Activated T-cell treated with anti-CD3 and anti-CD28 coated beads for 1 hour (primary cell): ENCODE measurements around the gene PRKD1.
"Not testable (repeated sequence)": the region's sequence is repeated elsewhere in the genome, so short reads cannot be mapped to it uniquely, and the experiment has no call there.

Experiments
- DNase-seq: peaks from one replicate; pipeline ENCODE4 v3.0.0-alpha.2; 2020; ENCODE audit warnings: low read depth

PRKD1 gene

DNA sequence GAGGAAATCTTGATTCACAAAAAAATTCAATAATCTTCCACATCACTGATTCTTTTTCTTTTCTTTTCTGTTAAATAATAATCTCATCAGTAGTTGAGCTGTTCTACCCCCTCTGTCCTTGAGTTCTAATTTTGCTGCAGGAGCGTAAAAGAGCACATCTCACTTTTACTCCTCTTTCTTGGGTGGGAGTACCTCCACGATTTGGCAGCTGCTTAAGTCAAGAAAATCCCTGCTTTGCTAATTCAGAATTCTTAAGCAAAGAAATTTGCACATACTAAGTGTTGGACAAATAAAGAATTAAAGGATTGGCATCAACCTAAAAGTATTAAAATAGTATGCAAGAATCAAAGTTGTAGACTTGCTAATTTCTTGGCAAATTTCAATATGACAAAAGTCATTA is 128.8 kb downstream of the PRKD1 start:
- no peak for DNase-seq

DNA sequence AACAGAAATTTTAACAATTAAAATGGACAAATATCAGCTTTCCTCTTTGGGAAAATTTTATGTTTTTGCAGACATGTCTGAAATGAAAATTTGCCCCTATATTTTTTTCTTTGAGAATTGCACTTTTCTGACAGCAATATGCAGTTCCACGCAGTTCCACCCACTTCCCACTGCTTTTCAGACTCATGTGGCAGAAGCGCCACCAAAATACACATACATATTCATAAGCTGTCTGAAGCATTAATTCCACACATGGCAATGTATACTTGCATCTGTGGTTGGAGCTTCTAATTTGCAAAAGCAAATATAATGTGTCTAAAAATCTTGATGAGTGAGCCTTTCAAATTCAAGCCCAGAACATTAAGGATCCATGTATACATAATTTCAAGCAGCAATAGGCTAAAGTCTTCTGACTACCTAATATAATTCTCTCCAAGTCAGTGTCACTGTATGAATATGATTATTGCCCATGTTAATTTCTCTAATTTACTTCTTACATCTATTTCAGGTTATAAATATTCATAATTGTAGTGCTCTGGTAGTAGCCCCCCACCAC is 129.5 kb downstream of the PRKD1 start:
- DNase-seq = no peak

DNA sequence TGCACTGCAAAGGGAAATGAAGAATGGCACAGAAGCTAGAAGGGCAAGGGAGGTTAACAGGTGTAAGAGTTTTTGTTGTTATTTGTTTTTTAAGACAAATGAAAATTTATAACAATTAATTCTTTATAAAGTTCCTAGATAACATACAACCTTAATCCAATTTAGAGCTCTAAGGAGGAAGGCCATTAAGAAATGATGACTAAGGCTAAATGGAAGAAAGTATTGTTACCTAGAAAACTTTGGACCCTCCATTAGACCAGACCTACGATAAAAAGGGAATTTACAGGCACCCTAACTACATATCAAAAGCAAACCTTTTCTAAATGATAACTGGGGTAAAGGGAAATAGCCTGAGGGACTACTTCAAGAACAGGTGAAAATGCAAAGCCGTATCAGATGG is 130.8 kb downstream of the PRKD1 start:
- no peak for DNase-seq

DNA sequence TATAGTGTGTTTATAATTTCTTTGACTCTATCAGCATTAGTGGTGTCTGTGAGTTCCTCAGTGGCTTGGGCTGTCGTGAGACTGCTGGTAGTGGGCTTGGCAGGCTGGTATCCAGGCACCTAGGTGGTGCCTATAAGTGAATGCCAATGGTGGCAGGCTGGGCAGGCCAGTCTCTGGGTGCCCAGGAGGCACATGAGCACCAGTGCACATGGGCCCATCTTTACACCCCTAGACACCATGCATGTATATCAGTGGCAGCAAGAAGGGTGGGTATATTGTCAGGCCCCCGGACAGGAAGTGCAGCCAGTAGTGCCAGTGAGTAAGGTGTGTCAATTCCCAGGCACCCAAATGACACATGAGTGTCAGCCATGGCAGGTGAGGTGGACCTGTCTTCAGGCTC is 138.2 kb downstream of the PRKD1 start:
- DNase-seq = no peak

DNA sequence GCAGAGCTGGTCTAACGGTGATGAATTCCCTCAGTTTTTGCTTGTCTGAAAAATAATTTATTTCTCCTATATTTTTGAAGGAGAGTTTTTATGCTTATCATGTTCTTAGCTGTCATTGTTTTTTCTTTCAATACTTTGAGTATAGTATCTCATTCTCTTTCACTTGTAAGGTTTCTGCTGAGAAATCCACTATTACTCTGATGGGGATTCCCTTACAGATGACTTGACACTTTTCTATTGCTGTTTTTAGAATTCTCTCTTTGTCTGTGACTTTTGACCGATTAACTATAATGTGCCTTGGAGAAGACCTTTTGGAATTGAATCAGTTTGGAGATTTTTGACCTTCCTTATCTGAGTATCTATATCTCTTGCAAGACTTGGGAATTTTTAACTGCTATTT is 139.6 kb downstream of the PRKD1 start:
- DNase-seq = no peak

DNA sequence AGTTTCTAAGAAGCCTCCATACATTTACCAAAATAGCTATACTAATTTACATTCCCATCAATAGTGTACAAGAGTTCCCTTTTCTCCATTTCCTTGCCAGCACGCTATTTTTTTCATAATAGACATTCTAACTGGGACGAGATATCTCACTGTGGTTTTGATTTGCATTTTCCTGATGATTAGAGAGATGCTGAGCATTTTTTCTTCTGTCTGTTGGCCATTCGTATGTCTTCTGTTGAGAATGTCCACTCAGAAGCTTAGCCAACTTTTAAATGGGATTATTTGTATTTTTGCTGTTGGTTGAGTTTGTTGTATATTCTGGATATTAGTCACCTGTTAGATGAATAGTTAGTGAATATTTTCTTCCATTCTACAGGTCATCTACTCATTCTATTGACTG is 144.1 kb downstream of the PRKD1 start:
- DNase-seq = no peak

DNA sequence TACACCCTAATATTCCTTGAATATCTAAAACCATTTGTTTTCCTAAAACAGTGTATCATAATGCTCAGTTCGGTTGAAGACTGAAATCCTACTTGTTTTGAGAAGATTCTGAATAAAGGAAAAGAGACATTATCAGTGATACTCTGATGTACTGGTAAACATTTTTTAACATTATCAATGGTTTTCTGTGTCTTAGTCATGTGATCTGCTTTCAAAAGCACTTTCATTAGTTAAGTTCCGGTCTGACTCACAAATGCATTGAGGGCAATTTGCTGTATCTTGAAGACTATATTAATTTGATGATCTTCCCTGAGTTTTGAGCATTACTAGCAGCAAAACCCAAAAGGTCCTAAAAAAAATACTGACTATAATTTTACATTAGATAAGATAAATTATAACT is 145.6 kb downstream of the PRKD1 start:
- no peak for DNase-seq

DNA sequence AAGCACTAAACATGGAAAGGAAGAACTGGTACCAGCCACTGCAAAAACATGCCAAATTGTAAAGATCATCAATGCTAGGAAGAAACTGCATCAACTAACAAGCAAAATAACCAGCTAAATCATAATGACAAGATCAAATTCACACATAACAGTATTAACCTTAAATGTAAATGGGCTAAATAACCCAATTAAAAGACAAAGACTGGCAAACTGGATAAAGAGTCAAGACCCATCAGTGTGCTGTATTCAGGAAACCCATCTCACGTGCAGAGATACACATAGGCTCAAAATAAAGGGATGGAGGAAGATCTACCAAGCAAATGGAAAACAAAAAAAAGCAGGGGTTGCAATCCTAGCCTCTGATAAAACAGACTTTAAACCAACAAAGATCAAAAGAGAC is 150.5 kb downstream of the PRKD1 start:
- DNase-seq = not testable (repeated sequence)

DNA sequence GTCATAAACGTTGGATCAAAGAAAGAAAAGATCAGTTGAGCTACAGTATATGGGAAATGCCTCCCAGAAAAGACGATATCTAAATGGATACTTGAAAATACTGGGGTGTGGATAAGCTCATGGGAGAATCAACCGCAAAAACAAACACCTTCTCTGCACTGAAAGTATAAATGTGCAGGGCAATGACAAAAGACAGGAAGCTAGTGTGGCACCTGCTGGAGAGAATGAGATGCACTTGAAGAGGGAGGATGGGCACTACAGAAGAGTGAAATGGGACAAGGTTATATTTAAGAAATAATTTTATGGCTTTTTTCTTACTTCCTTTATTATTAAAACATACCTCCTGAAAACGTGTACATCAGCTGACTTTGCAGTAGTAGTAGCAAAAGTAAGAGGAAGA is 153.7 kb downstream of the PRKD1 start:
- no peak for DNase-seq

DNA sequence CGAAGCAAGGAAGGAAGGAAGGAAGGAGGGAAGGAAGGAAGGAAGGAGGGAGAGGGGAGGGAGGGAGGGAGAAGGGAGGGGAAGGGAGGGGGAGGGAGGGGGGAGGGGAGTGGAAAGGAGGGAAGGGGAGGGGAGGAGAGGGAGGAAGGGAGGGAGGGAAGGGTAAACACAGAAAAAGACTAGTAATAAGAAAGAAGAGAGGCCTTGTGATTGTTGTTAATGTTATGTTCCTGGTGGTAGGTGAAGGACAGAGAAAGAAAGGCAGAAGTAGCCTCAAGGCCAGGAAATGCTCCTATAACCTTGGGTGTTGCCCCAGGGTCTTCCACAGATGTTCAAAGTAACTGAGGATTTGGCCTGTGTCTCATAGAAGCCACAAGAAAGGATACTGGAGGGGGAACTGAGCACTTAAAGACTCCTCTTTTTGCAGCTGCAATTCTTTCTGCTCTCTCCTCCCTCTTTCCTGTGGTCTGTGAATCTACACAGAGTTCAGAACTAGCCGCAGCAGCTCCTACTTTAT is 164.2 kb downstream of the PRKD1 start:
- no peak for DNase-seq

DNA sequence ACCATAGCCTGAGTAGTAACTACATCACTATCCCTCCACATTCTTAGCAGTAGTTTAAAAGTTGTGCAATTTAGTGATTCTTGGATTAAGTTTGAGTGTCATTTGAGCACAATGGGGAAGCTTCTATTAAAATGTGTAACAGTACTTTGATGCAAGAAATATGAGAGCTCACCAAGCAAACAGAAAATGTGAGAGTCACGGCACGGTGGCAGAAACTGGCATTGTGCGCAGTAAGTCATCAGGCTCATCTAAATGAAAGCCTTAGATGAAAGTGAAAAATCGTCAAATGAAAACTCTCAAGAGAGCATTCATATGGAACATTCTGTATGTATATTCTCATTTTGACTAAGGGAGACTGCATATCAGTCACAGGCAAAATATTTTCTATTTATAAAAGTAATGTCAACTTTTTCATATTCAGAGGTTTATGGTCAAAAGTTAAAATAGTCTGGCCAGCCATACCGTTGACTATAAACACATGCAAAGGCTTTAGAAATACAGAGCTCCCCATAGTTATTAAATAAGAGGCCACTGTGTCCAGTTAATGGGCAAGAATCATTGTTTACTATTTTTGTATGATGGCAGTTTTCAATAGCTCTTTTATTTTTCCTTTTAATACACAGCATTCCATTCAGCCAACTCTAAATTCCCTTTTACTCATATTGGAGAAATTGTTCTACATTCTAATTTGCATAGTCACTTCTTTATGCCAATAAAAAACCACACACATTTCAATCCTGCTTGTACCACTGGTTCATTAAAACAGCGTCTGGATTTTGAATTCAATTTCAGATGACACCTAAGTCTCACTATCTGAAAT is 167.9 kb downstream of the PRKD1 start:
- no peak for DNase-seq

DNA sequence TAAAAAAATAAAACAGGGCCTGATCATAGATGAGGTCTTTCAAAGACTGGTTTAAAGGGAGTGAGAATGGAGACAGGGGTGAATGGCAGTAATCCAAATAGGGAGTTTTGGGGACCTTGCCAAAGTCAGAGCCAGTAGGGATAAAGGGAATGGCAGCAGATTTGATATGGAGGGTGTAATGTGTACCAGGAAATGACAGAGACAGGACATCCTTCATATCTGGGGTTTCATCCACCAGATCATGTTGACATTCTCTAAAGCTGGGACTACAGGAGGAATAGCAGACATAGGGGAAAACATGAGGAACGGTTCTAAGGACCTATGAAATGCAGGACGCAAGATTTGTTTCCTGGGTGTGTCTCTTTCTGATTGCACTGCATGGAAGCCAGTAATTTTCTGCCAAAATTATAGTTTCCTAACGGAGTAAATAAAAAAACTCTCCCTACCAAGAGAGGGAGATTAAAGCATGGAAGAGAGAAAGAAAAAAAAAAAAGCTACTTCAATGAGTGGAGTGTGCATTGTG is 169.9 kb downstream of the PRKD1 start:
- DNase-seq = no peak

DNA sequence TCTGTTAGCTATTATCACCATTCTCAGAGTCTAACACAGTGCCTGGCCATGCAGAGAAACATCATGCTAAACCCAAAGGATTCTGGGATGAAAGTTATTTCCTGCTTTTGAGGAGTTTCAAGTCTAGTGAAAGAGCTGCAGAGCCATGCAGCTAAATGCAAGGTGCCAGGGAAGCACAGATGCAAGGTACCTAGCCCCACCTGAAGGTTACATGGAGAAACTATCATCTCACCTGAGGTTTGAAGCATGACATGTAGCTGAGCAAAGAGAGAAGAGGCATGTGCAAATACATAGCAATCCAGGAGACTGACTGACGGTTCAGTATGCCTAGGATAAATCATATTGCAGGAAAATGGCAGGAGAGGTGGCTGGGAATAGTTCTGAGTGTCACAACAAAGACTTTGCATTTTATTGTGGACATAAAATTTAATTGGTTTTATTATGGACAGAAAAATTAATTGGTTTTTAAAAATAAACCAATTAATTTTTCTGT is 170.4 kb downstream of the PRKD1 start:
- DNase-seq = no peak

DNA sequence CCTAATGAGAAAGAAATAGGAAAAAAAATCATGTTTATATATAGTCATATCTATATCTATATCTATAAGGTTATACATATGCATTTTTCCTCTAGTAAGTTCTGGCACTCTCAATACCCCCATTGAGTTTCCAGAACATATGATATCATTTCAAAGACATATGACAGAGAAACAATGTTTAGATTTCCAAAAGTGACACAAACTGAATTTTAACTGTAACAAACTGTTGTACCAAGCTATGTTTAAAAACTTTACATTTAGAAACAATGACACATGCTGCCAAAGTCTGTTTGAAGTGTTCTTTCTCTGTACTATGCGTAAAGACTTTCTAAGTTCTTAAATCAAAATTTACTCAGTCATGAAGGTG is 171.6 kb downstream of the PRKD1 start:
- DNase-seq = no peak

DNA sequence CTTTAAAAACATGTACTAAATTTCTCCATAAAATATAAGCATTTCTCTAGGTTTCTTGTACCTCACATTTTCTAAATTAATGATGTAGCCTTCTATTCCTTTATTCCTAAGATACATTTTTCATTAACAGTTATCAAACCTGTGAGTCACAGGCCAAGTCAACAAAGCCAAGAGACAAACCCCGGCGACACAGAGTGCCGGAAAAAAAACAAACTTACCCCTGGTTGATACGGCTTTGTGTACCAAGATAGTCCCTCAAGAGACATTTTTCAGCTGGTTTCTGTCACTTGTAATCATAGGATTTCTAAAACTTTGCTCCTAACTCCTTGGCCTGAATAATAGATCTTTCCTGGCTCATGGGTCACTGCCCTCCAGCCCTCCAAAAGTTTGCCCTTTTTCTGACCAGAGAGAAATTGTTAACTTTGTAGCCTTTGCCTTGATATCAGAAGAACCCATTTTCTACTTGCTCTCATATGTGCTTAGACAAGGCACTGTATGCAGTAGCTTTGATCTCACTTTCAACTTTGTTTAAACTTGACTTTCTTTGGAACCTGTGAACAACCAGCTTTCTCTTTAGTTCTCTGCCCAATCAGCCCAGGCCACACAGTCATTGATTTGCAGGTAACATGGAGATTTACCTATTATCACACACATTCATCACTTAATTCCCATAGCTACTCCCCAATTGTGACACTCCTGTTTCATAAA is 172.2 kb downstream of the PRKD1 start:
- no peak for DNase-seq

DNA sequence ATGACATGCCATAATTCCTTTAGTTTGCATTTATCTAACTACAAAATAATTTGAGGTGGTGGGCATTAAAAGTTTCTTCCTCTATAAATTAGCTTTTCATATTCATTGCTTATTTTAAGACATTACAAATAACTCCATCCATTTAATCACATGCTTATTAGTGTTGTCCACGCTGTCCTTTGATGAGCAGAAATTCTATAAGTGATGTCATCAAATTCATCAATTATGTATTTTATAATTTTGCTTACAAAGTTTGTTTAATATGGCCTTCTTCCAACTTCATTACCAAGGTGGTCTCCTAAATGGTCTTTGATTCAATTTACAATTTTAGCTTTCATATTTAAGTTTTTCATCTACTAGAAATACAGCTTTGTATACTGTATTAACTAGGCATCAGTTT is 173.5 kb downstream of the PRKD1 start:
- no peak for DNase-seq

DNA sequence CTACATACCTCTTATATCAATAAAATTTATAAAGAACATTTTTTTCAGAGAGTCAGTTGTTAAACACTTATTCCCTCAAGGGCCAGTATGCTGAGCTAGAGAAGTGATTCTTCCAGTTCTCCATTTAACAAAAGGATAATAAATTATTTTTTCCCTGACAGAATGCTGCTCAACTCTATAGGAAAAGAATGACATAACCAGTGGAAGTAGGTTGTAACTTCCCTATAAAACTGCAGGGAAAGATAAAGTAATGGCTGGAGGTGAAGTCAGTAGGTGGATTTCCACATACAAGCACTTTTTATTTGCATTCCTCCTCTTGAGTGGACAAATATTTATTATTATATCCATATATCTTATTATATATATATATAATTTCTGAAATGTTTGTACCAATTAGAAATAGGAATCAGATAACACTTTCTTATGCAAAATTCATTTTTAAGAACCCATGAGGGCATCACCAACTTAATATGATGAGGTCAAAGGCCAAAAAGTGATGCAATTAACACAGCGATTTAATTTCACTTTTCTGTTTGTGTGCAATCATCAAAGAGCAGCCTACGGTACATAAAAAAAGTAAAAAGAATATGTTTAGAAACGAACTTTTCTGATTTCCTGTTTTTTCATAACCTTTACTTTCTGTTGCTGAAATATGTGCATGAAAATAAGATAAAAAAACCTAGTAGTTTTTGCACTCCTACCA is 175.3 kb downstream of the PRKD1 start:
- no peak for DNase-seq

DNA sequence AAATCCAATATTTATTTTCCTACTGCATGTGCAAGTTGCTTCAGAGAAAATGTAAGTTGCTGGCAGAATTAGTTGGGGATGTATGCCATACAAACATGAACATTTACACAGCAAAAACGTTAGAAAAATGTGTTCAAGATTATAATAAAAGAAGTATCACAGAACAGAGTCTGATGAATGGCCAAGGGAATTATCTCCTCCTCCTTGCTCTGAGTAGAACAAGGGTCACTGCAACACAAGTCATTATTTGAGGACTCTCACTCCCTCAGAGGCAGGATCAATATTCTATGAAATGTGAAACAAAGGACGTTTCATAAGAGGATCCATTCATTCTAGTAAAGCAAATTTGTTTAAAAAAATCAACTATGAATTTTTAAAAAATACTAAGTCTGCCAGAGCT is 177.8 kb downstream of the PRKD1 start:
- no peak for DNase-seq

DNA sequence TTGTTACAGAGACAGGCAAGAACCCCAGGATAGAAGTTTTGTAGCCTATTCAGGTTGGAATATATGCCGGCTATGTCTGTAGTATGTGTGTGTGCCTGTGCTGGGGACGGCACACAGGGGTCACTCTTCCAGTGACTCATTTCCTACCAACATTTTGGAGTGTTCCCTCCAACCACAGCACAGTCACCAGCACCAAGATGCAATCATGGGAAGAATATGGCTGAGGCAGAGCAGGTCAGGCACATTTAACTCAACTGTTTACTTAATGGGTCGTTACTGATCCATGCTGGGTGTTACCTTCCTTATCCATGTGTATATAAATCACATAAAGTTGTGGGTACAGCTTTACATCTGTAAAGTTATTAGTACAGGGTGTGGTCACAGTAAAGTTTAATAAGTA is 178.3 kb downstream of the PRKD1 start:
- DNase-seq = no peak

DNA sequence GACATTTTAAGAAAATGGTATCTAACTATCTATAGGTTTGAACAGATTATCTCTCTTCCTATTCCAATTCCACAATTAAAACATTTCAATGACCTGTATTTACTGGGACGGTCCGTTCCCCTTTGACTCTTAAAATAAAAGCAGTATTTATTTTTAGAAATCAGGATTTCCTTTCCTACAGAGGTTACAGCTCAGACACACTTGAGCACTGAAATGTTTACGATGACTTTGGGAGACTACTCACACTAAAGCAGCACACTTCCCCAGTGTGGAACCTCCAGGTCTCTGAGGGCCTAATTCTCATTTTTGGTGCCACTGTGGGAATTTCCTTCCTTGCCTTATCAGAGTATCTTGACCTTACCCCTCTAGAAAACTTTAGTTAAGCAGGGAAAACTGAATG is 181.8 kb downstream of the PRKD1 start:
- DNase-seq = no peak

DNA sequence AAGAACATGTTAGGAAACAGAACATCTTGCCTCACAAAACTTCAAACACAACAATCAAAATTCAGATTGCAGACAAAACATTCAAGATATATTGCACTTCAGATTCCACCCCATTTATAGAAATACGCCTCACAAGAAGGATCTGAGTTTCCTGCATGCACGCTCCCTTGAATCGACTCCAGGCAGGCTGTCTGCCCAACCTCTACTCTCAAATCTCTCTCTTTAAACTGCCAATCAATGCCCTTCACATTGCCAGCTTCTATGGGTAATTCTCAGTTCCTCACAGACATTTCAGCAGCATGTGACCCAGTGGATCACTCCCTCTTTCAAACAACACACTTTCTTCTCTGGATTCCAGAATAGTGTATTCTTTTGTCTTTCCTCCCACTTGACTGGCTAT is 184.1 kb downstream of the PRKD1 start:
- DNase-seq = no peak

DNA sequence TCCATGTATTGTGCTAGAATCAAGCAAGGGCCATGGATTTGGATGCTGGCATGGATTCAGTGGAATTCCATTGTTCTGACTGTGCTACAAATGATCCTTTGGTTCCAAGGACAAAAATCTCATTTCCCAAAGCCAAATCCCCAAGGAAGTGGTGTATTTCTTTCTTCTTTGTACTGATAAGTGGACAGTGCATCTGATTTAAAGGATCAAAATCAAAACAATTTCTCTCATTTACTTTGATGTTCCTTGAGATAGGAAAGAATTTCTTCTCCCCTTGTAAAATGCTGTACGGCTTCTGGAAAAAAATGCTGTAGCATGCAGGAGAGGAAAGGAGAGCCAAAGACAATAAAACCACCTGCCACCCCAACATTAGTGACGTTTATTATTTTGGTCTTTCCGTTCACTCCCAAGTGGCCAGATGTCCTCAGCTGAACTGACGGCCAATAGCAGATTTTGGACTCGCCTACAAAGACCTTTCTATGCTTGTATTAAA is 185.7 kb downstream of the PRKD1 start:
- no peak for DNase-seq
